Measurements from ENCODE around the gene NDUFAF3. TPM values are rescaled to one million over a fixed set of nuclear protein-coding genes. Genes with fewer than 3 reads are reported as not detected.

NDUFAF3 gene
- total RNA-seq, 1 experiment from 2014 or later: 81.5 TPM

DNA sequence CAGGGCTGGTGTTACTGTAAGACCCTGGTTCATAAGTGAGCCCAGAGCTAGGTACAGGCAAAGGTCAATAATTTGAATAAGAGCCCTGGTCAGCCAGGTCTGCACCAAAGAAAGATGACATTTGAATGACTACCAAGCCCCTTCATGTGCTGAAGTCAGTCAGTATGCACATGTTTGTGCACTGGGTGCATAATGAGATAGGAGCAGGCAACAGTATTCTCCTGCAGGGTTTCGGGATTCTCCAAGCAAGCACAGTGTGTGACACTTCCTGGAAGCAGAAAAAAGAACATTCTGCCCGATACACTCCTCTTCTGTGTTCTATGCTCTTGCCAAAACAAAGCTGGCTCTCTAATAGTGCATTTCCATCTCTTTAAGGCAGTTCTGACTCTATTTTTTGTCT, 12.7 kb downstream of the NDUFAF3 start:
- DNase-seq (ENCODE audit: extremely low read depth, low read depth): no peak

GRCh38 chr3:49035281-49035680, 13.4 kb downstream of the NDUFAF3 start:
- no peak for DNase-seq (ENCODE audit: extremely low read depth, low read depth)

GRCh38 chr3:49053543-49053942, 31.6 kb downstream of the NDUFAF3 start:
- no peak for DNase-seq (ENCODE audit: extremely low read depth, low read depth)

DNA sequence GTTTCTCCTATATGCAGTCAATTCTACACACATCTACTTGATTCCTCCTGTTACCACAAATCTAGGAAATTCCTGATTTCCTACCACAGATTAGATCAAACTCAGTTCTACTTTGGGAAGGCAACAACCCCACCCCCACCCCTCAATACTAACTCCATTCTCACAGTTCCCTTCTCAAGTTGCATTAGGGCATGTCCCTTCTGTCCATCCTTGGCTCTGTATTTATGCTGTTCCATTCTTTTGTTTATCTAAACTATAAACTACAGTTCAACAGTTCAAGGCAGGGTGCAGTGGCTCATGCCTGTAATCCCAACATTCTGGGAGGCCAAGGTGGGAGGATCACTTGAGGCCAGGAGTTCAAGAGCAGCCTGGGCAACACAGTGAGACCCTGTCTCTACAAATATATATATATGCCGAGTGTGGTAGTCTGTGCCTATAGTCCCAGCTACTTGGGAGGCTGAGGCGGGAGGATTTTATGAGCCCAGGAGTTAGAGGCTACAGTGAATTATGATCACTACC, 32.5 kb downstream of the NDUFAF3 start:
- no peak for DNase-seq (ENCODE audit: extremely low read depth, low read depth)

- DNase-seq (ENCODE audit: extremely low read depth, low read depth): no peak
Observed at GRCh38 chr3:49057268-49057667, 35.3 kb downstream of the NDUFAF3 start.

DNA sequence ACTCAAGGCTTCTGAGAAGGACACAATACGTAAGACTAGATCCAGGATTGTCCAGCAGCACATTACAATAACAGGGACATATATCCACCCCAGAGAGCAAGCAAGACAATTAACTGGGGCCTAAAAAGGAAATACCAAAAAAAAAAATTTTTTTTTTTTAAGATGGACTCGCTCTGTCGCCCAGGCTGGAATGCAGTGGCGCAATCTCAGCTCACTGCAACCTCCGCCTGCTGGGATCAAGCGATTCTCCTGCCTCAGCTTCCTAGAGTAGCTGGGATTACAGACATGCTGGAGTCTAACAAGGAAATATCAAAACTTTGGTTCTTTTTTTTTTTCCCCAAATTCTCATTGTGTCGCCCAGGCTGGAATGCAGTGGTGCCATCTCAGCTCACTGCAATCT, 36.1 kb downstream of the NDUFAF3 start:
- no peak for DNase-seq (ENCODE audit: extremely low read depth, low read depth)

Small RNAs within 50 kb of the gene (small RNA-seq; reads per million reads assigned to genes)
- 388 to 4,674 reads per million in 2 experiments for gene MIR191
- gene MIR425: 5.4 to 105 reads per million in 2 experiments

Other genes starting within 250 kb of the NDUFAF3 start
- gene PRKAR2A, start 174.2 kb upstream of the NDUFAF3 start, total RNA-seq (2014; rRNA removed; shearing (Covaris generic)): 20.5 and 23.1 TPM in 2 replicates
- gene SLC25A20, start 123.2 kb upstream of the NDUFAF3 start, total RNA-seq (2014; rRNA removed; shearing (Covaris generic)): 9.4 and 11.6 TPM in 2 replicates
- gene ARIH2, start 103.3 kb upstream of the NDUFAF3 start, total RNA-seq (2014; rRNA removed; shearing (Covaris generic)): 88.3 and 99.3 TPM in 2 replicates
- 43.0 and 45.8 TPM in 2 replicates for gene P4HTM, start 31.9 kb upstream of the NDUFAF3 start, total RNA-seq (2014; rRNA removed; shearing (Covaris generic))
- gene WDR6, start 14.7 kb upstream of the NDUFAF3 start, total RNA-seq (2014; rRNA removed; shearing (Covaris generic)): 27.8 and 28.2 TPM in 2 replicates
- gene DALRD3, start 3.5 kb upstream of the NDUFAF3 start, total RNA-seq (2014; rRNA removed; shearing (Covaris generic)): 29.7 and 36.8 TPM in 2 replicates
- 496 and 547 TPM in 2 replicates for gene IMPDH2, start 7.3 kb downstream of the NDUFAF3 start, total RNA-seq (2014; rRNA removed; shearing (Covaris generic))
- 49.4 and 63.7 TPM in 2 replicates for gene QRICH1, start 72.0 kb downstream of the NDUFAF3 start, total RNA-seq (2014; rRNA removed; shearing (Covaris generic))
- 143 and 164 TPM in 2 replicates for gene QARS1, start 82.6 kb downstream of the NDUFAF3 start, total RNA-seq (2014; rRNA removed; shearing (Covaris generic))
- gene USP19, start 98.7 kb downstream of the NDUFAF3 start, total RNA-seq (2014; rRNA removed; shearing (Covaris generic)): 26.6 and 33.5 TPM in 2 replicates
- gene LAMB2, start 110.9 kb downstream of the NDUFAF3 start, total RNA-seq (2014; rRNA removed; shearing (Covaris generic)): 174 and 177 TPM in 2 replicates
- gene CCDC71, start 144.2 kb downstream of the NDUFAF3 start, total RNA-seq (2014; rRNA removed; shearing (Covaris generic)): 9.8 and 10.4 TPM in 2 replicates
- gene KLHDC8B, start 149.5 kb downstream of the NDUFAF3 start, total RNA-seq (2014; rRNA removed; shearing (Covaris generic)): 1.8 and 2.4 TPM in 2 replicates

Data from NCI-H460 (cell line).